HCT116 (cell line): ENCODE results near the gene SYNJ2. TPM values are rescaled to one million over a fixed set of nuclear protein-coding genes. Genes with fewer than 3 reads are reported as not detected.

Experiments used
- ATAC-seq: fragments of 200-7000 bp; cut with Tn5 transposase; 2 replicates; pipeline ENCODE4 v1.9.1; 2020; ENCODE audit warnings: mild to moderate bottlenecking, moderate library complexity
- BruUV-seq: library from RNA; stranded (reverse); fragments of 400-500 nt; replicated peaks from 2 replicates; lab custom pipeline; 2021; lab: Mats Ljungman, UMichigan
- CTCF ChIA-PET: fragments of 300-600 bp; sonication (Branson Sonifier 250); formaldehyde crosslinking; loops from one replicate; lab custom pipeline; 2021; ENCODE audit warnings: antibody characterized with exemption; lab: Charles Lee
- POLR2A ChIA-PET: fragments of 300-600, 350-600 bp; sonication (Branson Sonifier 250); formaldehyde crosslinking; loops from one replicate; lab custom pipeline; 2021; ENCODE audit warnings: antibody characterized with exemption; lab: Charles Lee
- RAD21 ChIA-PET, 2 experiments: fragments of 300-600 bp; sonication (Branson Sonifier 250); formaldehyde crosslinking; loops; one replicate each; lab custom pipeline; 2023; ENCODE audit warnings: low total read pairs in 2 of 2; ENCODE audit not compliant: uncharacterized antibody in 2 of 2, unreplicated experiment in 2 of 2, low non-redundant PET in 1 of 2; lab: Charles Lee
- DNase-seq: peaks from one replicate; pipeline ENCODE4 v3.0.0-alpha.2; 2010; ENCODE audit warnings: low read depth, low spot score
- H2AFZ ChIP-seq: fragments of 200-600 bp; shearing (Covaris generic), sonication (generic); 2 replicates; pipeline ENCODE4 v1.6.1; 2017; ENCODE audit warnings: low read depth, mixed run types, mixed read lengths, antibody characterized with exemption, low read length; ENCODE audit not compliant: poor library complexity, severe bottlenecking
- H3K27ac ChIP-seq: 2 replicates; pipeline ENCODE4 v1.5.1; 2012; ENCODE audit warnings: low read depth, low read length
- H3K27me3 ChIP-seq: fragments of 200-600 bp; sonication (generic); 2 replicates; pipeline ENCODE4 v1.6.1; 2016; ENCODE audit warnings: mixed run types, low read length, mixed read lengths; ENCODE audit not compliant: insufficient read depth
- H3K36me3 ChIP-seq, 2 experiments: fragments of 200-500 bp in 1 of 2; fragments of 200-600 bp in 1 of 2; sonication (Bioruptor generic) in 1 of 2; sonication (generic) in 1 of 2; 2 replicates each; pipeline versions ENCODE4 v1.5.1 to v1.6.1; 2014 to 2016; ENCODE audit warnings: low read length in 2 of 2, inconsistent platforms in 1 of 2, mixed read lengths in 1 of 2, mixed run types in 1 of 2; ENCODE audit not compliant: insufficient read depth in 2 of 2, control insufficient read depth in 1 of 2
- H3K4me1 ChIP-seq, 2 experiments: fragments of 200-600 bp in 1 of 2; sonication (generic) in 1 of 2; 2 replicates each; pipeline versions ENCODE4 v1.5.1 to v1.6.1; 2012 to 2017; ENCODE audit warnings: low read length in 2 of 2, inconsistent platforms in 1 of 2, mild to moderate bottlenecking in 1 of 2, mixed read lengths in 1 of 2, mixed run types in 1 of 2, moderate library complexity in 1 of 2; ENCODE audit not compliant: insufficient read depth in 2 of 2, control insufficient read depth in 1 of 2
- H3K4me2 ChIP-seq: fragments of 200-600 bp; sonication (generic); 2 replicates; pipeline ENCODE4 v1.6.1; 2017; ENCODE audit warnings: mixed run types, low read length, mixed read lengths
- H3K4me3 ChIP-seq, 2 experiments: fragments of 200-600 bp in 1 of 2; sonication (generic) in 1 of 2; replicated peaks in 1 of 2; 2 replicates each; pipeline ENCODE4 v1.5.1; 2011 to 2016; ENCODE audit warnings: low read length in 2 of 2, control low read depth in 1 of 2, low read depth in 1 of 2, mild to moderate bottlenecking in 1 of 2, mixed read lengths in 1 of 2, mixed run types in 1 of 2
- H3K79me2 ChIP-seq: fragments of 200-600 bp; sonication (generic); 2 replicates; pipeline ENCODE4 v1.6.1; 2017; ENCODE audit warnings: mild to moderate bottlenecking, mixed run types, low read length, moderate library complexity, mixed read lengths; ENCODE audit not compliant: insufficient read depth
- H3K9ac ChIP-seq: fragments of 200-600 bp; sonication (generic); 2 replicates; pipeline ENCODE4 v1.6.1; 2016; ENCODE audit warnings: low read length, mixed read lengths
- H3K9me2 ChIP-seq: fragments of 200-600 bp; sonication (generic), shearing (Covaris generic); 2 replicates; pipeline ENCODE4 v1.6.1; 2017; ENCODE audit warnings: mixed run types, mild to moderate bottlenecking, moderate library complexity; ENCODE audit not compliant: insufficient read depth
- H3K9me3 ChIP-seq, 2 experiments: fragments of 200-500 bp in 1 of 2; fragments of 200-600 bp in 1 of 2; sonication (Bioruptor generic) in 1 of 2; sonication (generic) in 1 of 2; 2 replicates each; pipeline ENCODE4 v1.6.1; 2014 to 2017; ENCODE audit warnings: low read length in 2 of 2, mixed read lengths in 2 of 2, inconsistent platforms in 1 of 2, low read depth in 1 of 2, mild to moderate bottlenecking in 1 of 2, mixed run types in 1 of 2, moderate library complexity in 1 of 2; ENCODE audit not compliant: control insufficient read depth in 1 of 2, insufficient read depth in 1 of 2
- H4K20me1 ChIP-seq: fragments of 200-600 bp; sonication (generic), shearing (Covaris generic); 2 replicates; pipeline ENCODE4 v1.6.1; 2017; ENCODE audit warnings: mixed run types, mild to moderate bottlenecking, moderate library complexity; ENCODE audit not compliant: insufficient read depth
- CEBPB ChIP-seq: IDR thresholded peaks from 2 replicates; pipeline ENCODE4 v1.6.1; 2012; ENCODE audit warnings: low read depth
- EGR1 ChIP-seq: IDR thresholded peaks from 2 replicates; pipeline ENCODE4 v1.6.1; 2012; ENCODE audit warnings: low read depth
- EZH2 ChIP-seq: fragments of 200-600 bp; sonication (generic); IDR thresholded peaks from 2 replicates; pipeline ENCODE4 v1.6.1; 2017; ENCODE audit warnings: antibody characterized with exemption, mixed run types
- EZH2phosphoT487 ChIP-seq: fragments of 200-600 bp; IDR thresholded peaks from 2 replicates; pipeline ENCODE4 v1.6.1; 2018; ENCODE audit warnings: antibody characterized with exemption, borderline replicate concordance
- FOSL1 ChIP-seq: IDR thresholded peaks from 2 replicates; pipeline ENCODE4 v1.6.1; 2012; ENCODE audit warnings: low read depth
- JUND ChIP-seq: IDR thresholded peaks from 2 replicates; pipeline ENCODE4 v1.6.1; 2012
- SIN3A ChIP-seq: IDR thresholded peaks from 2 replicates; pipeline ENCODE4 v1.6.1; 2012; ENCODE audit warnings: low read depth
- SP1 ChIP-seq: IDR thresholded peaks from 2 replicates; pipeline ENCODE4 v1.6.1; 2012; ENCODE audit warnings: low read depth
- SRF ChIP-seq: IDR thresholded peaks from 2 replicates; pipeline ENCODE4 v1.6.1; 2012; ENCODE audit warnings: low read depth
- TCF7L2 ChIP-seq: IDR thresholded peaks from 2 replicates; pipeline ENCODE4 v1.7.0; 2011; ENCODE audit warnings: borderline replicate concordance, inconsistent platforms; ENCODE audit not compliant: insufficient read depth, insufficient read length; ENCODE audit errors: extremely low read depth
- ZFX ChIP-seq: fragments of 450-650 bp; IDR thresholded peaks from 2 replicates; pipeline ENCODE4 v1.6.1; 2017
- intact Hi-C: fragments of 100-400 bp; cut with micrococcal nuclease; formaldehyde crosslinking; loops from 2 replicates; pipeline ENCODE4 v1.10.0; 2022
- total RNA-seq: library from RNA; stranded (reverse); gene quantifications from one replicate; pipeline ENCODE4 v1.2.1, GENCODE V29; 2021; ENCODE audit not compliant: unreplicated experiment
- TF ChIP-seq, protein P1 (sequence below), 3 experiments: fragments of 200-600 bp in 1 of 3; sonication (generic) in 1 of 3; IDR thresholded peaks in 2 of 3; conservative IDR thresholded peaks in 1 of 3; 2 replicates each; pipeline ENCODE4 v1.5.1; 2012 to 2017; ENCODE audit warnings: low read depth in 2 of 3, low read length in 2 of 3, antibody characterized with exemption in 1 of 3, borderline replicate concordance in 1 of 3, control low read depth in 1 of 3, mild to moderate bottlenecking in 1 of 3, mixed read lengths in 1 of 3, mixed run types in 1 of 3, moderate library complexity in 1 of 3; ENCODE audit not compliant: insufficient read depth in 1 of 3

Gene SYNJ2
- total RNA-seq, 1 experiment from 2014 or later: 23.9 TPM

DNA sequence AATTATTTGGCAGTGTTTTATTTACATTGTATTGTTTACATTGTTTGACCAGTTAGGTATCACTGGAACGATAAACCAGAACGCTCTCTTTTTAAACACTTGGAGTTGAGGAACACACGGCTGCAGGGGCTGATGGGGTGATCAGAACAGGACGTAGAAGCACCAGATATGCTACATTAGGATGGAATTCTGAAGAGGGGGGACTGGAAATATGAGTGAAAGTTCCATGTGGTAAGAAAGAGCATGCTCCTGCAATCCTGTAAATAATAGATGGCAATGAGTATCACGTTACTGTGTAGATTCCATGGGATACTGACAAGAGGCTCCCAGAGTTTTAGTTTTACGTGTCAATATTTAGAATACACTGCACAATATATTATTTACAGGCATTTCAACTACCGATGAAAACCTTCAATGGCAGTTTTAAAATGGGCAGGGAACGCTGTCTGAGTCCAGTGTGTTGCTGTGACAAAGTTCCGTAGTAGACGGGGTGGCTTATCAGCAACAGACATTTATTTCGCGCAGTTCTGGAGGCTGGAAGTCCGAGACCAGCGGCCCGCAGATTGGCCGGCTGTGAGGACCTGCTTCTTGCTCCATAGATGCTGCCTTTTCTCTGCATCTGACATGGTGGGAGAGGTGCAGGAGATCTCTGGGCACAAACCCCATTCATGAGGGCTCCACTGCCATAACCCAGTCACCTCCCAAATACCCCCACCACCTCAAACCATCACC, 43.1 kb downstream of the SYNJ2 start:
- intact Hi-C loops: no loop called here

More for the DNA sequence above, 43.1 kb downstream of the SYNJ2 start:
- Histone ChIP-seq H3K27ac (no peak overlapping the region), H4K20me1 (no peaks in the 10 kb centered on the region)
- TF ChIP-seq ZFX: no peak
- TF ChIP-seq EZH2: no peak
- no peak for TF ChIP-seq FOSL1
- no peak for TF ChIP-seq EGR1
- TF ChIP-seq CEBPB: no peak
- TF ChIP-seq JUND: no peak
- TF ChIP-seq, protein P1, sequence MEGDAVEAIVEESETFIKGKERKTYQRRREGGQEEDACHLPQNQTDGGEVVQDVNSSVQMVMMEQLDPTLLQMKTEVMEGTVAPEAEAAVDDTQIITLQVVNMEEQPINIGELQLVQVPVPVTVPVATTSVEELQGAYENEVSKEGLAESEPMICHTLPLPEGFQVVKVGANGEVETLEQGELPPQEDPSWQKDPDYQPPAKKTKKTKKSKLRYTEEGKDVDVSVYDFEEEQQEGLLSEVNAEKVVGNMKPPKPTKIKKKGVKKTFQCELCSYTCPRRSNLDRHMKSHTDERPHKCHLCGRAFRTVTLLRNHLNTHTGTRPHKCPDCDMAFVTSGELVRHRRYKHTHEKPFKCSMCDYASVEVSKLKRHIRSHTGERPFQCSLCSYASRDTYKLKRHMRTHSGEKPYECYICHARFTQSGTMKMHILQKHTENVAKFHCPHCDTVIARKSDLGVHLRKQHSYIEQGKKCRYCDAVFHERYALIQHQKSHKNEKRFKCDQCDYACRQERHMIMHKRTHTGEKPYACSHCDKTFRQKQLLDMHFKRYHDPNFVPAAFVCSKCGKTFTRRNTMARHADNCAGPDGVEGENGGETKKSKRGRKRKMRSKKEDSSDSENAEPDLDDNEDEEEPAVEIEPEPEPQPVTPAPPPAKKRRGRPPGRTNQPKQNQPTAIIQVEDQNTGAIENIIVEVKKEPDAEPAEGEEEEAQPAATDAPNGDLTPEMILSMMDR (IDR thresholded peaks at IDR 0.05 in 2 of 3, conservative IDR thresholded peaks at IDR 0.05 in 1 of 3; ENCODE audit: borderline replicate concordance in 1 of 3, insufficient read depth in 1 of 3, low read depth in 2 of 3, low read length in 2 of 3): no peak
- TF ChIP-seq SIN3A: no peak
- TF ChIP-seq SP1: no peak
- TF ChIP-seq EZH2phosphoT487: no peak
- TF ChIP-seq SRF: no peak
- TF ChIP-seq TCF7L2: no peak
- TF ChIP-seq, all 23 proteins: peak for 0
- no peak overlapping the region for H2AFZ ChIP-seq
- ChIA-PET POLR2A (no interaction called here), RAD21 (no interaction called here), CTCF (no interaction called here)
- peaks cover 5% of the 10 kb centered on the region; the same call in 1 of the 2 replicates for H3K79me2 ChIP-seq
- no peaks in the 10 kb centered on the region for H3K9me3 ChIP-seq
- H3K9me2 ChIP-seq: no peaks in the 10 kb centered on the region
- DNase-seq (no peak), ATAC-seq (no peak)
- H3K4me2 ChIP-seq: no peak overlapping the region
- BruUV-seq: no TSS peak
- H3K9ac ChIP-seq: no peak overlapping the region
- peaks cover 0 to 13% of the 10 kb centered on the region in 2 experiments; a peak in 2 of 4 replicates for H3K36me3 ChIP-seq
- H3K4me1 ChIP-seq: peaks cover 25 to 45% of the 10 kb centered on the region in 2 experiments
- no peak overlapping the region for H3K4me3 ChIP-seq
- H3K27me3 ChIP-seq: no peaks in the 10 kb centered on the region
